ENCODE data around the gene HYAL2.

HYAL2 gene, protein sequence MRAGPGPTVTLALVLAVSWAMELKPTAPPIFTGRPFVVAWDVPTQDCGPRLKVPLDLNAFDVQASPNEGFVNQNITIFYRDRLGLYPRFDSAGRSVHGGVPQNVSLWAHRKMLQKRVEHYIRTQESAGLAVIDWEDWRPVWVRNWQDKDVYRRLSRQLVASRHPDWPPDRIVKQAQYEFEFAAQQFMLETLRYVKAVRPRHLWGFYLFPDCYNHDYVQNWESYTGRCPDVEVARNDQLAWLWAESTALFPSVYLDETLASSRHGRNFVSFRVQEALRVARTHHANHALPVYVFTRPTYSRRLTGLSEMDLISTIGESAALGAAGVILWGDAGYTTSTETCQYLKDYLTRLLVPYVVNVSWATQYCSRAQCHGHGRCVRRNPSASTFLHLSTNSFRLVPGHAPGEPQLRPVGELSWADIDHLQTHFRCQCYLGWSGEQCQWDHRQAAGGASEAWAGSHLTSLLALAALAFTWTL

GRCh38 chr3:50322386-50323091 is at the start of gene HYAL2:
HYAL2 (minus strand) TSS chr3:50322745; CDS start chr3:50320489, 2,256 bp downstream.
- Histone ChIP-seq H3F3A (ENCODE audit: insufficient read depth) (no peaks in the 10 kb centered on the region), H3K79me2 (ENCODE audit: insufficient read depth, low read length) (peaks cover 9% of the 10 kb centered on the region), H3K27ac (ENCODE audit: low read depth, low read length) (peak within 1 kb of the TSS; percentile 80), H3K27me3 (ENCODE audit: low read length) (no peaks in the 10 kb centered on the region), H4K20me1 (ENCODE audit: low read depth, low read length) (no peaks in the 10 kb centered on the region), H3K4me2 (ENCODE audit: low read depth, low read length, poor library complexity, severe bottlenecking) (peak within 1 kb of the TSS; percentile 92), H3K4me3 (ENCODE audit: insufficient read depth, low read length, poor library complexity, severe bottlenecking) (peak within 1 kb of the TSS; percentile 87), H3K9me3 (ENCODE audit: insufficient read depth, low read length) (no peaks in the 10 kb centered on the region), H2AFZ (ENCODE audit: low read depth, low read length, severe bottlenecking) (peak within 1 kb of the TSS; percentile 96), H3K36me3 (ENCODE audit: low read length) (no peaks in the 10 kb centered on the region), H3K9me2 (replicated peaks; ENCODE audit: insufficient read depth, low read length) (no peaks in the 10 kb centered on the region), H3K9ac (ENCODE audit: low read length) (peak within 1 kb of the TSS; percentile 81)
- no peak for TF ChIP-seq EZH2phosphoT487 (conservative IDR thresholded peaks at IDR 0.05; ENCODE audit: low read length)
- no peak for TF ChIP-seq CTCF (IDR thresholded peaks at IDR 0.05; ENCODE audit: insufficient read depth, low read length, poor library complexity, severe bottlenecking)

DNA sequence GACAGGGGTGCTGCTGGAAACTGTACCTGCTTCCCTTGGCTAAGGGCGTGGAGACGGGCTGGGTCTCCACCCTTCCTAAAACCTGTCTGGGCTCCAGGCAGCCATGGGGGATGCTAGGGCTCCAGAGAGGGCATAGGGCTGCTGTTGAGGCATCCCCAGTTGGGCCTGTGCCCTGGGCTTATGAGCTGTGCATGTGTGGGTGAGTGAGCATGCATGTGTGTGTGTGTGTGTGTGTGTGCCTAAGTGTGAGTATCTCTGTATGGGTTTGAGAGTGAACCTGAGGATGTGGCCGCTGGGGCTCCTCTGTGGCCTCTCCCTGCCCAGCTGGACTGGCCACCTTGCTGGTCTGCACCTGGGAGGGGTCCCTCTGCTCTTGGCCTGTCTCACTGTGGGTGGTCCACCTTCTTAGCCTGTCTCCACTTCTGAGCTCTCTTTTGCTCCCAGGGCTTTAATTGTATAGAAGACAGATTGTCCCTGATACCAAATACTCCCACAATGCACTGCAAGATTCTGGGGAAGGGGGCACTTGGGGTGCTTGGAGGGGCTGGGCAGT is 48.7 kb upstream of the HYAL2 start:
- no peaks in the 10 kb centered on the region for H3K36me3 ChIP-seq (ENCODE audit: low read length)
- no peaks in the 10 kb centered on the region for H3K79me2 ChIP-seq (ENCODE audit: insufficient read depth, low read length)
- H3K9ac ChIP-seq (ENCODE audit: low read length): no peak overlapping the region
- H3K9me2 ChIP-seq (replicated peaks; ENCODE audit: insufficient read depth, low read length): no peaks in the 10 kb centered on the region
- TF ChIP-seq CTCF (IDR thresholded peaks at IDR 0.05; ENCODE audit: insufficient read depth, low read length, poor library complexity, severe bottlenecking) (no peak), EZH2phosphoT487 (conservative IDR thresholded peaks at IDR 0.05; ENCODE audit: low read length) (no peak)
- no peak overlapping the region for H3K4me3 ChIP-seq (ENCODE audit: insufficient read depth, low read length, poor library complexity, severe bottlenecking)
- H3K4me2 ChIP-seq (ENCODE audit: low read depth, low read length, poor library complexity, severe bottlenecking): no peak overlapping the region
- no peaks in the 10 kb centered on the region for H3F3A ChIP-seq (ENCODE audit: insufficient read depth)
- H3K27ac ChIP-seq (ENCODE audit: low read depth, low read length): no peak overlapping the region
- no peak overlapping the region for H2AFZ ChIP-seq (ENCODE audit: low read depth, low read length, severe bottlenecking)
- no peaks in the 10 kb centered on the region for H3K9me3 ChIP-seq (ENCODE audit: insufficient read depth, low read length)
- no peaks in the 10 kb centered on the region for H3K27me3 ChIP-seq (ENCODE audit: low read length)
- H4K20me1 ChIP-seq (ENCODE audit: low read depth, low read length): no peaks in the 10 kb centered on the region

DNA sequence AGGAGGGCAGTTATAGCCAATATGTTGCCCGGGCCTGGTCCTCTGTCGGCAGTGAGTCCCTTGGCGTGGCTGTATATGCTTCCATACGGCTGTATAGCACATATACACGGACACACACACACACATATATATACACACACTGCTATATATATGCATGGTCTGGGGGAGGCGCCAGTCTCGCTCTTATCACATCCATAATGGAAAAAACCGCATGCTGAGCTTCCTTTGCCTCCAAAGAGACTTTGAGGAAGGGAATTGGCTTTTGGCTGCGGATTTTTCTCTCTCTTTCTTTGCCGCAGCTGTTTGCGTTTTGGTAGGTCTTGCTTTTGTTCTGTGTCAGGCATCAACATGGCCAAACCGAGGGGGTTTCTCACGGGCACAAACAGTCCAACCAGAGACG is 48.0 kb upstream of the HYAL2 start:
- TF ChIP-seq CTCF (IDR thresholded peaks at IDR 0.05; ENCODE audit: insufficient read depth, low read length, poor library complexity, severe bottlenecking) (no peak), EZH2phosphoT487 (conservative IDR thresholded peaks at IDR 0.05; ENCODE audit: low read length) (no peak)
- no peak overlapping the region for H3K27ac ChIP-seq (ENCODE audit: low read depth, low read length)
- no peak overlapping the region for H3K4me3 ChIP-seq (ENCODE audit: insufficient read depth, low read length, poor library complexity, severe bottlenecking)
- H3K4me2 ChIP-seq (ENCODE audit: low read depth, low read length, poor library complexity, severe bottlenecking): no peak overlapping the region
- H3F3A ChIP-seq (ENCODE audit: insufficient read depth): no peaks in the 10 kb centered on the region
- H3K9me2 ChIP-seq (replicated peaks; ENCODE audit: insufficient read depth, low read length): no peaks in the 10 kb centered on the region
- H3K36me3 ChIP-seq (ENCODE audit: low read length): no peaks in the 10 kb centered on the region
- H4K20me1 ChIP-seq (ENCODE audit: low read depth, low read length): no peaks in the 10 kb centered on the region
- no peak overlapping the region for H2AFZ ChIP-seq (ENCODE audit: low read depth, low read length, severe bottlenecking)
- H3K9ac ChIP-seq (ENCODE audit: low read length): no peak overlapping the region
- H3K27me3 ChIP-seq (ENCODE audit: low read length): no peaks in the 10 kb centered on the region
- no peaks in the 10 kb centered on the region for H3K79me2 ChIP-seq (ENCODE audit: insufficient read depth, low read length)
- no peaks in the 10 kb centered on the region for H3K9me3 ChIP-seq (ENCODE audit: insufficient read depth, low read length)
